ENCODE data around the gene GUK1.

GRCh38 chr1:228152918-228153258, 12.8 kb downstream of the GUK1 start:
- no peak for TF ChIP-seq CTCF (IDR thresholded peaks at IDR 0.05; ENCODE audit: borderline replicate concordance, extremely low read depth, low read length, poor library complexity, severe bottlenecking)
- TF ChIP-seq EZH2 (IDR thresholded peaks at IDR 0.05; ENCODE audit: borderline replicate concordance, low read depth, low read length, severe bottlenecking) = no peak
